HL-60/S4 treated with phorbol 12-myristate 13-acetate at 8.2 ng/mL for 4 days and 3 days (cell line): ENCODE measurements around the gene PRR16.

Experiments used
- in situ Hi-C: fragments of 300-500 bp; cut with MboI; formaldehyde crosslinking; loops from 2 replicates; pipeline ENCODE4 v1.15.0; 2022; ENCODE audit warnings: low sequenced_read_pairs

Gene PRR16

DNA sequence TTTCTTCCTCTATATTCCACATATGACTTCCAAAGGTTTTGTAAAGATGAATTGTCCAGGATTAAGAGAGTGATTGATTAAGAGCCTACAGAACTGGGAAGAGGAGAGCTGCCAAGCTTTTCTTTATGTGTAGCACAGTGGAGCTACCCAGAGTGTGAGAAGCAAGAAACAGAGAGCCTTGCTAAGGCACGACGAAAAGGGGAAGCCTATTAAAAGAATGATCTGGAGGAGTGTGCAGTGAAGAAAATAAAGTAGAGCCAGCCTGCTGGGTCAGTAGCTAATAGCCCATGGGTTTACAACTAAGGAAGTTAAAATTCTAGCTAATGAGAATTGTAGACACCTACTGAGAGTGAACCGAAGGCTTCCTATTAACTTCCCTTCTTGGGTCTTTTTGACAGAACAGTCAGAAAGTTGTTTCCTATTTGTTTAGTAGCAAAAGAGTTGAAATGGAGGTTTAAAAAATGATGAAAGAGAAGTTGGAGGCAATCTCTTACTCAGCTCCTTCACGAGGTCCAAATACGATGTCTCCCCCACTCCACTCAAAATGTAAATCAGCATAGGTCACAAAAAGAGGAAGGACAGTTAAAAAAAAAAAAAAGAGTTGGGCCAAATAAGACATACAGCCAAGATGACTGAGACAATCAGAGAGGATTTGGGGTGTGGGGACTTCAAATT is 957 bp upstream of the PRR16 start:
- in situ Hi-C loops: no loop called here

DNA sequence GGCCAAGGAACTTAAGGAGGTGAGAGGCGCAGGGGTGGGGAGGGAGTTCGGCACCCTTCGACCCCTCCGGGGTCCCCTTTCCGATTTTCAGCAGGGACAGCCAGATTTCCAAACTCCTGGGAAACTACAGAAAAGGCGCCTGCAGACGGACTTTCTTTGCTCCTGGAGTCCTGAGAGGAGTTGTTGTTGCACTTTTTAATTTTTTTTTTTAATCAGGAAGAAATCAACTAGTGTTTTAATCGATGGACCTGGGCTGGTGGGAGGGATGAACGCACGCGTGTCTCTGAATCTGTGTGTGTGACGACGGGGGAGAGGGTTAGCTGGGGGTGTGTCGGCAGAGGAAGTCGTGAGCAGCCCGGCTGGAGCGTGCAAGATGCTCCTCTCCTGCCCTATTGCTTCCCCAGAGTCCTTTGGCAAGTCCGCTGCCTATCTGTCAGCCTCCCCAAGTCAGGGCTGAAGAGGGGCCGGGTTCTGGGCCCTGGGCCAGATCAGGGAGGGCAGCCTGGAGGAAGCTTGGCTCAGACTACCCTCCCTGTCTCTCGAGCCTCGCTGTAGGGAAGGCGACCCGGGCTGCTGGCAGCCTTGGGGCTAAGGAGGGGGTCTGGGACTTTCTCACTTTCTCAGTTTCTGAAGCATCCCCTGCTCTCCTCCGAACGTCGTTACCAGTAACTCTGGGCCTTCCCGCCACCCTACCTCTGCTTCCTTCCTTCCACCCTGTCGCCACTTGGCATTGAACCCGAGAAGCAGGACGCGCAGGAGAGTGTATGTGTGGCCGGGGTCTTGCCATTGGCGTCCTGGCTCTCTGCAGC is 731 bp downstream of the PRR16 start:
- in situ Hi-C loops: no loop called here

- in situ Hi-C loops: no loop called here
Observed at GRCh38 chr5:120465436-120465961, 1.4 kb downstream of the PRR16 start.

- in situ Hi-C loops: no loop called here
Observed at GRCh38 chr5:120466341-120467006, 2.4 kb downstream of the PRR16 start.

GRCh38 chr5:120471971-120472370 is 7.9 kb downstream of the PRR16 start:
- in situ Hi-C loops: no loop called here

- in situ Hi-C loops: no loop called here
Observed at GRCh38 chr5:120472911-120473310, 8.8 kb downstream of the PRR16 start.

- in situ Hi-C loops: no loop called here
Observed at GRCh38 chr5:120473332-120473731, 9.2 kb downstream of the PRR16 start.

DNA sequence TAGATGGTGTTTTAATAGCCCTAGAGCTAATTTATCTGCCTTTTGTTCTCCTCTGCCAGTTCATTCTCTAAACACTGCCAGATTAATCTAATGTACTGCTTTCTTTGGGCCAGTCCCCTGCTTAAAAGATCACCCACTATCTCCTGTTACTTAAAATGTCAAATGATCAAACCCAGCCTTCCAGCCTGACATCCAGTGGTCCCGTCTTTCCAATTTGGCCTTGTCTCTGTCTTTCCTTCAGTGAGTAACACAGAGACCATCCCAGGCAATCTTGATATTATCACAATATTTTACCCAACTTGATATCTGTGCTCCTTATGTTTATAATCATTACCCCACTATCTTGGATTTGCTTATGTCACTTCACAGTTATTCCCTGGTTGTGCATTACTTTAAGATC is 12.0 kb downstream of the PRR16 start:
- in situ Hi-C loops: no loop called here

GRCh38 chr5:120479066-120479465 is 15.0 kb downstream of the PRR16 start:
- in situ Hi-C loops: no loop called here

- in situ Hi-C loops: no loop called here
Observed at GRCh38 chr5:120499876-120500563, 35.9 kb downstream of the PRR16 start.

DNA sequence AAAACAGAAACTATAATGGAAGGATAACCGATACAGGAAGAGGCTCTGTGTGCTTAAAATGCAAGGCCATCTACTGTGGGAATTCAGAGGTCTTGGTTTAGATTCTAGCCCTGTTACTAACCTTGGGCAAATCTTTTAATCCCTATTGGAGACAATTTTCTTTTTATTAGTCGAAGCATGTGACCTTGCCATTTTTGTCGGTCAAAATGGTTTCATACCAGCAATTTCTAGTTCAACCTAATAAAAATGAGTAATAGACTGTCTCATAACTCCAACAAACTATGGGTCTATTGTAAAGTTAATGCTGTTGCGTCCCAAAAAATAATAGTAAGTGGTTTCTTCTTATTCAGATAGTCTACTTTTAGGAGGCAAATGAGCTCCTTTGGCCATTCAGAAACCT is 38.4 kb downstream of the PRR16 start:
- in situ Hi-C loops: no loop called here

DNA sequence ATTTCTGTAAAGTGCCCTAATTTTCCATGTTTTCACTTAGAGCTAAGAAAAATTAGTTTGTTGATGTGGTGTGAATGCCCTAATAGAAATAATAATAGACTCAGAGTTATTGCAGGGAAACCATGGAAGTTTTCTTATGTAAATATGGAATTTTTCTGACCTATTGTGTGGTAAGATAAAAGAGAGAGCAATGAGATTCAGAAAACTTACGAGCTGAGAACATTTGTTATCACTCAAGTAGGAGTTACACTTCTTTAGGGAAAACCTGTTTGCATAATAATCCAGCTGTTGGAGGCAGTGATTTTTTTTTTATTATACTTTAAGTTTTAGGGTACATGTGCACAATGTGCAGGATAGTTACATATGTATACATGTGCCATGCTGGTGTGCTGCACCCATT is 39.2 kb downstream of the PRR16 start:
- in situ Hi-C loops: no loop called here

- in situ Hi-C loops: no loop called here
Observed at GRCh38 chr5:120504057-120504456, 40.0 kb downstream of the PRR16 start.

GRCh38 chr5:120507197-120507596 is 43.1 kb downstream of the PRR16 start:
- in situ Hi-C loops: no loop called here

DNA sequence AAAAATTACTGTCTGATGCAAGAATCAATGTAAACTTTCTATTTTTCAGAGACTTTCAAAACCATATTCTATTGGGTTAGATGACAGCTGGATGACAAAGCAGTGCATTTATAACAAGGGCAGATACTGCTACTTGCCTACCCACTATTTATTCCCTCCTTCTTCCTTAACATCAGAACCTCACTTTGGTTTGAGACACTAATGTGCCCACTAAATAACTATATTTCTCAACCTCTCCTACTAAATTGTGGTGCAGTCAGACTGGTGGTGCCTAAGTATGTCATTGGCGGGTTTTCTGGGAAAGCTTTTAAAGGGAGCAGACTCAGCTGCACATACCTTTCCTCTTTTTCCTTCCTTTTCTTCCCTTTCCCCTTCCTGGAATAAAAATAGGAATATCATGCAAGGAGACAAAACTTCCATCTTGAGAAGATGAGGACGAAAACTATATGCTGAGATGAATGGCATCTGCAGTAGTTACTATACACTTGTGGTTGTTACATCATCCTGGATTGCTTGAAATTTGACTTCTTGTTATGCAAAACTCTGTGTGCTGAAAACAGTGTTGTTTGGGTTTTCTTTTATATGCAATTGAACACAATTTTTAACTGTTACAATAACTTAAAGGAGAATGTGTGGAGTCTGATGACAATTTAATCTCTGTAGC is 43.8 kb downstream of the PRR16 start:
- in situ Hi-C loops: no loop called here

DNA sequence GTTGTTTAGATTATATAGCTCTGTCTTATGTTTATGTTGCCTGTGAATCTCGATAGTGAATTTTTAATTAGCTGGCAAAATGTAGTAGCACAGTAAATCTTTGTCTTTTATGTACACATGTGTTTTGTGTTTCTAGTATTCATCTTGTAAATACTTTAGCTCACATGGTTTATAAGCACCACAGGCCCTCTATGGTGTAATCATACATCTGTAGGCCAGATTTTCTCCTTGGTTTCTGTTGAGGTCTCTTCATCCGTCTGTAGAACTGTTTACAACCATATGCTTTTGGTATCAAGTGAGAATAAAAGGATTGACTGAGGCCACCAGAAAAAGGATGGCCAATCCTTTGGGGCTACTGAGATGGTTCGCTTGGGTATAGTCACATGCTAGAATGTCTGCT is 45.0 kb downstream of the PRR16 start:
- in situ Hi-C loops: no loop called here

- in situ Hi-C loops: no loop called here
Observed at GRCh38 chr5:120510098-120510637, 46.1 kb downstream of the PRR16 start.

DNA sequence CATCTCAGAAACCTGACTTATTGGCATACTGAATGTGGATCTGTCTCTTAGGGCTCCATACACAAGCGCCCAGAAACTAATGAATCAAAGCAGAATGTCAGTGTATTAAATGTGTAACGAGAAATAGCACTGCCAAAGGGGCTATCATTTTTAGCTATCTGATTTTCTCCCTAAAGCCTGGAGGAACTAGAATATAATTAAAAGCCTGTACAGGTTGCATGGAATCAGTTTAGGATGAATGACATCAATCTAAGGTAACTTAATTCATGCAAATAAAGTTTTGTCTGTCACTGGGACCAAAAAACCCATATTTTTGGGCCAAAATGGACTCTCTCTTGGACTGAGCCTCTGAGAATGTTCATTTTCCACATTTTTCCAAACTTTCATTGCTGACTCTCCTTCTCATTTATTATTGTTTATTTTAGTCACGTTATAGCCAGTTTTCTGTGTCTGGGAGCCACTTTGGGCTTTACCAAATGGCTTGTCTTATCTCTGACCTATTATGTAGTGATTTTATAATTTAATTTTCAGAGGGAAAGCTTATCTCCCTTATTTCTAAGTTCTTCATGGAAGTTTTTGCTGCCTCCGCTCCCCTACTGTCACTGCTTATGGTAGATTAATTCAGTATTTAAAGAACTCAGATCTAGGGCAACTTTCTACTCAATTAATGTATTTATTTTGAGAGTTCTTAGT is 47.0 kb downstream of the PRR16 start:
- in situ Hi-C loops: no loop called here

- in situ Hi-C loops: no loop called here
Observed at GRCh38 chr5:120512068-120512467, 48.0 kb downstream of the PRR16 start.
